Naive thymus-derived CD4-positive, alpha-beta T cell (primary cell): ENCODE results near the gene NKAIN1. TPM values are rescaled to one million over a fixed set of nuclear protein-coding genes. Genes with fewer than 3 reads are reported as not detected.

Source experiments
- ATAC-seq: fragments of 150-1000 bp; cut with Tn5 transposase; 2 replicates; pipeline ENCODE4 v1.10.0; 2021; ENCODE audit warnings: mild to moderate bottlenecking, moderate library complexity
- CTCF ChIA-PET: fragments of 350-600 bp; sonication (Branson Sonifier 250); formaldehyde crosslinking; loops from one replicate; lab custom pipeline; 2021; ENCODE audit warnings: antibody characterized with exemption; lab: Charles Lee
- POLR2A ChIA-PET: fragments of 350-600 bp; sonication (Branson Sonifier 250); formaldehyde crosslinking; loops from one replicate; lab custom pipeline; 2021; ENCODE audit warnings: antibody characterized with exemption, inconsistent platforms; lab: Charles Lee
- DNase-seq, 9 donors: peaks; one replicate each; pipeline versions ENCODE4 v3.0.0 to v3.0.0-alpha.2; 2020 to 2022; ENCODE audit warnings: mixed read lengths in 1 of 9
- H3K27ac ChIP-seq: one replicate; pipeline ENCODE4 v1.7.0; 2013; ENCODE audit warnings: mild to moderate bottlenecking, low read depth, low read length, moderate library complexity
- H3K27me3 ChIP-seq, 2 donors: one replicate each; pipeline ENCODE4 v1.7.0; 2013; ENCODE audit warnings: low read length in 2 of 2, mild to moderate bottlenecking in 2 of 2, moderate library complexity in 2 of 2; ENCODE audit not compliant: control insufficient read depth in 2 of 2, insufficient read depth in 2 of 2
- H3K36me3 ChIP-seq, 3 experiments: 1 replicate in 2 of 3; 2 replicates in 1 of 3; pipeline ENCODE4 v1.7.0; 2013; ENCODE audit warnings: low read length in 3 of 3, mild to moderate bottlenecking in 3 of 3, moderate library complexity in 1 of 3; ENCODE audit not compliant: insufficient read depth in 3 of 3, control insufficient read depth in 2 of 3
- H3K4me1 ChIP-seq, 2 donors: one replicate each; pipeline ENCODE4 v1.7.0; 2013; ENCODE audit warnings: low read length in 2 of 2, mild to moderate bottlenecking in 2 of 2, moderate library complexity in 1 of 2; ENCODE audit not compliant: control insufficient read depth in 2 of 2, insufficient read depth in 2 of 2
- H3K4me3 ChIP-seq: 2 replicates; pipeline ENCODE4 v1.7.0; 2013; ENCODE audit warnings: mild to moderate bottlenecking, low read length
- H3K9me3 ChIP-seq, 3 experiments: 1 replicate in 2 of 3; 2 replicates in 1 of 3; pipeline ENCODE4 v1.7.0; 2013; ENCODE audit warnings: low read length in 3 of 3; ENCODE audit not compliant: control insufficient read depth in 2 of 3
- H3K27ac Mint-ChIP-seq, 9 donors: one replicate each; pipeline ENCODE4 v1.8.0; 2020 to 2022; ENCODE audit warnings: mixed read lengths in 9 of 9, mild to moderate bottlenecking in 8 of 9, moderate library complexity in 5 of 9, inconsistent platforms in 2 of 9
- H3K27me3 Mint-ChIP-seq, 5 donors: one replicate each; pipeline ENCODE4 v1.8.0; 2021 to 2022; ENCODE audit warnings: mixed read lengths in 5 of 5, mild to moderate bottlenecking in 1 of 5
- H3K36me3 Mint-ChIP-seq, 5 donors: one replicate each; pipeline ENCODE4 v1.8.0; 2020 to 2022; ENCODE audit warnings: mixed read lengths in 5 of 5, mild to moderate bottlenecking in 3 of 5, inconsistent platforms in 1 of 5
- H3K4me1 Mint-ChIP-seq, 7 donors: one replicate each; pipeline ENCODE4 v1.8.0; 2020 to 2022; ENCODE audit warnings: mixed read lengths in 7 of 7, mild to moderate bottlenecking in 3 of 7, inconsistent platforms in 1 of 7
- H3K4me3 Mint-ChIP-seq, 10 donors: one replicate each; pipeline ENCODE4 v1.8.0; 2020 to 2022; ENCODE audit warnings: mild to moderate bottlenecking in 10 of 10, mixed read lengths in 10 of 10, moderate library complexity in 6 of 10, inconsistent platforms in 2 of 10
- H3K9me3 Mint-ChIP-seq, 11 donors: one replicate each; pipeline ENCODE4 v1.8.0; 2020 to 2022; ENCODE audit warnings: mixed read lengths in 11 of 11, mild to moderate bottlenecking in 4 of 11, inconsistent platforms in 1 of 11, moderate library complexity in 1 of 11
- intact Hi-C, 2 donors: fragments of 100-400 bp; cut with micrococcal nuclease; formaldehyde crosslinking; loops; one replicate each; pipeline ENCODE4 v1.15.1; 2023
- polyA plus RNA-seq, 2 donors: library from polyadenylated mRNA; unstranded; fragments of 300-500 nt; fragmentation: Illumina TruSeq; gene quantifications; one replicate each; pipeline ENCODE4 v1.2.3, GENCODE V29; 2021
- total RNA-seq, 6 experiments: library from RNA in 5 of 6; stranded (reverse) in 5 of 6; gene quantifications; 1 replicate in 5 of 6; 2 replicates in 1 of 6; pipeline ENCODE4 v1.2.3 and lab custom pipeline; 2021 to 2026

NKAIN1 gene
- total and polyA plus RNA-seq, 7 experiments from 2014 or later, result not detected

DNA sequence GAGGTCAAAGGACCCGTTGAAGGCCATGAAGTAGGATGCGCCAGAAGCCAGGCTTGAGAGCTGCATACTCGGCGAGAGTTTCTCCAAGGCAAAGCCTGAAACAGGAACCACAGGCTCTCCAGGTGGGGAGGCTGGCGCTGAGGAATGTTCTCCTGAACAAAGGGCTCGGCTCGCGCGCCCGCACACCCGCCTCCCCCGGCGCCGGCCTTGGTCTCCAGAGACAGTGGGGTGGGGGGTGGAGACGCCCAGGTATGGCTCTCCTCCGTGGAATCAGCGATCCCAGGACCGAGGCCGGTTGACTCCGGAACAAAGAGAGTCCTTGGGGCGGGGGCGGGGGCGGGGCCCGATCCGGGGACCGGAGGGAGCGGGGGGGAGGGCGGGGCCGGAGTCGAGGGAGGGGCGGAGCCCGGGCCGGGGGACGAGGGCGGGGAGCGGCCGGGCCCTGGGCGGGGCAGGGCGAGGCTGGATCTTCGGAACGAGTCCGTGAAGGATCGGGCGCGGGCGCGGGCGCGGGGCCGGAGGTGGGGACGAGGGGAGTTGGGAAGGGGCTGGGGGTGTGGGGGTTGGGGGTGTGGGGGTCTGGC, 85.0 kb downstream of the NKAIN1 start:
- intact Hi-C loops, result loop anchor here (1.0 to 5.0 kb wide), 5 partner anchors 89 to 633 kb away; partner anchors contain the start of genes PUM1 (in 2 of the 2) and SNRNP40 (in 2 of the 2)

DNA sequence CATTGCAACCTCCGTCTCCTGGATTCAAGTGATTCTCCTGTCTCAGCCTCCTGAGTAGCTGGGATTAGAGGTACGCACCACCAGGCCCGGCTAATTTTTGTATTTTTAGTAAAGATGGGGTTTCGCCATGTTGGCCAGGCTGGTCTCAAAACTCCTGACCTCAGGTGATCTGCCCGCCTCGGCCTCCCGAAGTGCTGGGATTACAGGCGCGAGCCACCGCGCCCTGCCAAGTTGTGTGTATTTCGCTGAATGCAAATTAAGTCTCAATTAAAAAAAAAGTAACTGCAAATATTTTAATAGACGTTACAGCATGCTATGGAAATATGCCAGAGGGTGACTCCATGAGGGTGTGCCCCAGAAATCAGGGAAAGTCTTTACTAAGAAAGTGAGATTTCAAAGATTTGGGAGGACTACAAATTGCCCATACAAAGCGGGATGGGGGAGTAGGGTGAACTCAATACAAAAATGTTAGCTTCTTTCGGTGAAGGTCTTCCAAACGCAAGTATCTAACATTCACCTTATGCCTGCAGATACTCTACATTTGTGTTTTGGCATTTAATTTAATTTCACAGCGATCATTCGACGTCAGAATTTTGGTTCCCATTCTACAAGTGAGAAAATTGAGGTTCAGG, 85.6 kb downstream of the NKAIN1 start:
- H3K4me3 Mint-ChIP-seq, result peak overlapping the region; percentile 63 to 94 (median 84)
- H3K4me1 ChIP-seq, result peaks cover 5 to 11% of the 10 kb centered on the region in 2 donors
- ChIA-PET POLR2A (no interaction called here), CTCF (no interaction called here)
- DNase-seq (peak in 1 of 9 donors; percentile 4), ATAC-seq (no peak)
- intact Hi-C loops, result loop anchor here (2.0 kb wide), 2 partner anchors 89 to 435 kb away; partner anchors contain the start of gene PUM1 (in 1 of the 2)
- H3K9me3 ChIP-seq, result no peaks in the 10 kb centered on the region
- H3K36me3 Mint-ChIP-seq, result no peaks in the 10 kb centered on the region
- H3K4me3 ChIP-seq, result no peak overlapping the region
- H3K9me3 Mint-ChIP-seq, result no peaks in the 10 kb centered on the region
- H3K4me1 Mint-ChIP-seq, result peaks cover 4 to 11% (median 10%) of the 10 kb centered on the region in 7 donors
- no peaks in the 10 kb centered on the region for H3K27me3 Mint-ChIP-seq
- no peaks in the 10 kb centered on the region for H3K27me3 ChIP-seq
- H3K36me3 ChIP-seq, result no peaks in the 10 kb centered on the region
- peak overlapping the region; percentile 40 for H3K27ac ChIP-seq
- peak overlapping the region in 8 of 9 donors; percentile 6 to 87 (median 74) for H3K27ac Mint-ChIP-seq

More for the DNA sequence above, 85.0 kb downstream of the NKAIN1 start:
- peak overlapping the region; percentile 65 for H3K27ac ChIP-seq
- peak overlapping the region; percentile 70 for H3K4me3 ChIP-seq
- DNase-seq, result peak in 7 of 9 donors; percentile 10 to 78 (median 29)
- H3K27me3 ChIP-seq, result no peaks in the 10 kb centered on the region
- Mint-ChIP-seq H3K27ac (peak overlapping the region in 8 of 9 donors; percentile 6 to 87 (median 74)), H3K27me3 (no peaks in the 10 kb centered on the region), H3K4me3 (peak overlapping the region; percentile 69 to 94 (median 88)), H3K36me3 (no peaks in the 10 kb centered on the region), H3K9me3 (peaks cover 0 to under 1% (median 0%) of the 10 kb centered on the region in 11 donors), H3K4me1 (peaks cover 4 to 11% (median 10%) of the 10 kb centered on the region in 7 donors)
- ChIA-PET POLR2A (no interaction called here), CTCF (no interaction called here)
- ATAC-seq, result peak; percentile 88
- no peaks in the 10 kb centered on the region for H3K9me3 ChIP-seq
- H3K36me3 ChIP-seq, result no peaks in the 10 kb centered on the region
- H3K4me1 ChIP-seq, result peaks cover 5 to 11% of the 10 kb centered on the region in 2 donors

DNA sequence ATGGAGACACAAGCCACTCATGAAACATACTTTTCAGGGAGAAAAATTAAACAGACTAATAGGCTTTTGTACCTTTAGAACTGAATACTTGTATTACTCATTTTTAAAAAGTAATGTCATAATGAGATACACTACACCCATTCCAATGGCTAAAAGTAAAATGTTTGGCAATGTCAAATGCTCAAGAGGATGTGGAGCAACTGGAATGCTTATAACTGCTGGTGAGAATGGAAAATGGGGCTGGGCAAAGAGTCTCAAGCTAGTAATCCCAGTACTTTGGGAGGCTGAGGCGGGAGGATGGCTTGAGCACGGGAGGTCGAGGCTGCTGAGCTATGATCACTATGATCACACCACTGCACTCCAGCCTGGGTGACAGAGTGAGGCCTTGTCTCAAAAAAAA, 86.3 kb downstream of the NKAIN1 start:
- peak overlapping the region in 5 of 9 donors; percentile 6 to 72 (median 36) for H3K27ac Mint-ChIP-seq
- peak overlapping the region in 9 of 10 donors; percentile 25 to 61 (median 45) for H3K4me3 Mint-ChIP-seq
- no peaks in the 10 kb centered on the region for H3K9me3 Mint-ChIP-seq
- no peaks in the 10 kb centered on the region for H3K36me3 Mint-ChIP-seq
- H3K4me1 Mint-ChIP-seq, result peaks cover 4 to 11% (median 10%) of the 10 kb centered on the region in 7 donors
- ChIA-PET CTCF (interaction anchor here (1.0 kb wide), 1 partner anchor 10 kb away, joined by 6 read pairs; no protein-coding TSS in a partner anchor), POLR2A (no interaction called here)
- Histone ChIP-seq H3K9me3 (no peaks in the 10 kb centered on the region), H3K4me1 (peaks cover 5 to 11% of the 10 kb centered on the region in 2 donors), H3K36me3 (no peaks in the 10 kb centered on the region), H3K27me3 (no peaks in the 10 kb centered on the region), H3K27ac (no peak overlapping the region), H3K4me3 (no peak overlapping the region)
- DNase-seq, result no peak
- intact Hi-C loops, result no loop called here
- H3K27me3 Mint-ChIP-seq, result no peaks in the 10 kb centered on the region
- no peak for ATAC-seq

DNA sequence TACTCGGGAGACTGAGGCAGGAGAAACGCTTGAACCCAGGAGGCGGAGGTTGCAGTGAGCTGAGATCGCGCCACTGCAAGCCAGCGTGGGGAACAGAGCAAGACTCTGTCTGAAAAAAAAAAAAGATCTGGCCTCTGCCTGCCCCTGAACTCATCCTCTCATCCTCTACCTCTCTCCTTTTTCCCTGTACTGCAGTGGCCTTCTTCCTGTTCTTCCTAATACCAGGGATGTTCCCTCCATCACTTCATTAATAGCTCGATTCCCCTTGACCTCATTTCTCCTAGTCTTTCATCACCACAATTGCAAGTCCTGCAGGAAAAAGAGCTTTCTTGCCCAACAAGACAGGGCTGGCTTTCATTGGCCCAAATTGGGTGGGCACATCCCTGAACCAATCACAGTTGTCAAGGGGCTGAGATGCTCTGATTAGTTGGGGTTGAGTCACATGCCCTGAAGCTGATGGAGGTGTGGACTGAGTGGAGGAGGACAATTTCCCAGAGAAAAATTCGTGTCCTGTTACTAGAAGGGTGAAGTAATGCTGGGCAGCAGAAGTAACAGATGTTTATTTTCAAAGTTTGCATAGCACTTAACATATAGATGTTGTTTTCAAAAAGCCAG, 87.4 kb downstream of the NKAIN1 start:
- ATAC-seq (no peak), DNase-seq (no peak)
- Histone ChIP-seq H3K9me3 (no peaks in the 10 kb centered on the region), H3K27me3 (no peaks in the 10 kb centered on the region), H3K4me3 (no peak overlapping the region), H3K27ac (no peak overlapping the region), H3K36me3 (no peaks in the 10 kb centered on the region), H3K4me1 (peaks cover 5 to 11% of the 10 kb centered on the region in 2 donors)
- H3K4me1 Mint-ChIP-seq, result peaks cover 4 to 11% (median 10%) of the 10 kb centered on the region in 7 donors
- peaks cover 0 to 2% (median 0%) of the 10 kb centered on the region in 5 donors for H3K27me3 Mint-ChIP-seq
- intact Hi-C loops, result no loop called here
- H3K27ac Mint-ChIP-seq, result peak overlapping the region in 1 of 9 donors; percentile 6
- ChIA-PET CTCF (interaction anchor here (1.0 to 2.3 kb wide), 3 partner anchors 9 to 13 kb away, joined by 5 to 8 read pairs (median 6); no protein-coding TSS in a partner anchor), POLR2A (no interaction called here)
- H3K9me3 Mint-ChIP-seq, result no peaks in the 10 kb centered on the region
- no peaks in the 10 kb centered on the region for H3K36me3 Mint-ChIP-seq
- no peak overlapping the region for H3K4me3 Mint-ChIP-seq

DNA sequence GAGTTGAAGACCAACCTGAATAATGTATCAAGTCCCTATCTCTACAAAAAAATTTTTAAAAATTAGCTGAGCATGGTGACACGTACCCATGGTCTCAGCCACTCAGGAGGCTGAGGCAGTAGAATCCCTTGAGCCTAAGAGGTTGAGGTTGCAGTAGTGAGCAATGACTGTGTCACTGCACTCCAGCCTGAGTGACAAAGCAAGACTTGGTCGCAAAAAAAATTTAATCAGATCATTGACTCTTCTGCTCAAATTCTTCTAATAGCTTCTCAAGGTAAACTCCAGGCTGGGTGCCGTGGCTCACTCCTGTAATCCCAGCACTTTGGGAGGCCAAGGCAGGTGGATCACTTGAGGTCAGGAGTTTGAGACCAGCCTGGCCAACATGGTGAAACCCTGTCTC, 88.3 kb downstream of the NKAIN1 start:
- no peak for DNase-seq
- Histone ChIP-seq H3K9me3 (no peaks in the 10 kb centered on the region), H3K27ac (no peak overlapping the region), H3K4me1 (peaks cover 5 to 11% of the 10 kb centered on the region in 2 donors), H3K27me3 (no peaks in the 10 kb centered on the region), H3K4me3 (no peak overlapping the region), H3K36me3 (no peaks in the 10 kb centered on the region)
- H3K9me3 Mint-ChIP-seq, result no peaks in the 10 kb centered on the region
- no peak overlapping the region for H3K4me3 Mint-ChIP-seq
- intact Hi-C loops, result no loop called here
- H3K36me3 Mint-ChIP-seq, result no peaks in the 10 kb centered on the region
- ATAC-seq, result no peak
- ChIA-PET POLR2A (interaction anchor here (0.5 kb wide), 1 partner anchor 80 kb away, joined by 3 read pairs; no protein-coding TSS in a partner anchor), CTCF (interaction anchor here (2.3 kb wide), 1 partner anchor 10 kb away, joined by 8 read pairs; no protein-coding TSS in a partner anchor)
- peaks cover 0 to 2% (median 0%) of the 10 kb centered on the region in 5 donors for H3K27me3 Mint-ChIP-seq
- H3K4me1 Mint-ChIP-seq, result peaks cover 4 to 11% (median 10%) of the 10 kb centered on the region in 7 donors
- H3K27ac Mint-ChIP-seq, result no peak overlapping the region

DNA sequence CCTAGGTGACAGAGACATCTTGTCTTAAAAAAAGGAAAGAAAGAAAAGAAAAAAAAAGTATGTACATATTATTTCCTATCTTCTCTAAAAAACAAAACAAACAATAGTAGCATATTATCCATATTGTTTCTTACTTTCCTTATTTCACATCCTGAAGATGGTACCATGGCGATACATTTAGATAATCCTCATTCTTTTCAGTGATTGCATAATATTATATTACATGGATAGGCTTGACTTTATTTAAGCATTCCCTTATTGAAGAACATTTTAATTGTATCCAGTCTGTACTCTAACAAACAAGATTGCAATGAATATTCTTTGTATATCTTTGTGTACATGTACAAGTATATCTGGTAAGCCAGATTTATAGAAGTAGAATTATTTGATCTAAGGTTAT, 91.3 kb downstream of the NKAIN1 start:
- Histone ChIP-seq H3K9me3 (no peaks in the 10 kb centered on the region), H3K36me3 (no peaks in the 10 kb centered on the region), H3K4me3 (no peak overlapping the region), H3K4me1 (no peaks in the 10 kb centered on the region), H3K27ac (no peak overlapping the region), H3K27me3 (no peaks in the 10 kb centered on the region)
- Mint-ChIP-seq H3K27me3 (peaks cover 0 to 2% (median 0%) of the 10 kb centered on the region in 5 donors), H3K4me3 (no peak overlapping the region), H3K9me3 (no peaks in the 10 kb centered on the region), H3K27ac (no peak overlapping the region), H3K4me1 (no peaks in the 10 kb centered on the region), H3K36me3 (no peaks in the 10 kb centered on the region)
- intact Hi-C loops, result no loop called here
- POLR2A ChIA-PET, result no interaction called here
- DNase-seq, result no peak
- no peak for ATAC-seq
- CTCF ChIA-PET, result no interaction called here
